Pancreas (tissue), 10 donors: Measurements from ENCODE around the gene MACROD1. TPM values are rescaled to one million over a fixed set of nuclear protein-coding genes. Genes with fewer than 3 reads are reported as not detected.
A peak's percentile ranks its signal among the peaks of the same experiment; 100 is the strongest.

Experiments
- ATAC-seq, 4 donors: fragments of 200-7000 bp; cut with Tn5 transposase; one replicate each; pipeline versions ENCODE4 v1.8.0 to v1.9.1; 2020; ENCODE audit warnings: mild to moderate bottlenecking in 4 of 4, moderate library complexity in 4 of 4
- DNase-seq, 6 donors: peaks; one replicate each; pipeline ENCODE4 v3.0.0-alpha.2; 2020
- FAIRE-seq: peaks from 2 replicates; lab custom pipeline; 2012; peaks lifted over from hg19 to GRCh38; lab: Jason Lieb, UNC
- H3K27ac ChIP-seq, 4 donors: fragments of 200-600 bp; sonication (generic); 1 replicate in 3 of 4; 2 replicates in 1 of 4; pipeline versions ENCODE4 v1.5.0 to v1.8.0; 2020
- H3K27me3 ChIP-seq, 4 donors: fragments of 200-600 bp; one replicate each; pipeline ENCODE4 v1.8.0; 2021
- H3K36me3 ChIP-seq, 3 donors: fragments of 200-600 bp; sonication (generic) in 1 of 3; one replicate each; pipeline versions ENCODE4 v1.5.0 to v1.8.0; 2020 to 2021
- H3K4me1 ChIP-seq, 3 donors: fragments of 200-600 bp; one replicate each; pipeline ENCODE4 v1.8.0; 2021
- H3K4me3 ChIP-seq, 4 donors: fragments of 200-600 bp; sonication (generic) in 2 of 4; one replicate each; pipeline versions ENCODE4 v1.5.0 to v1.8.0; 2020 to 2021
- H3K9me3 ChIP-seq, 4 donors: fragments of 200-600 bp; one replicate each; pipeline ENCODE4 v1.8.0; 2021
- WGBS, 2 donors: extraction: QIAGEN DNeasy Blood & Tissue Kit; methylation state at CpG; one replicate each; pipeline ENCODE4 v1.1.7; 2013; 5-methylcytosine and 5-hydroxymethylcytosine counted together
- intact Hi-C, 3 donors: fragments of 100-400 bp; cut with DNase I; formaldehyde crosslinking; loops; one replicate each; pipeline versions ENCODE4 v1.11.1 to v1.14.2; 2022
- polyA plus RNA-seq, 2 donors: library from polyadenylated mRNA; stranded (reverse); fragments of 200-250 nt; gene quantifications; one replicate each; pipeline ENCODE4 v1.2.3, GENCODE V29; 2013
- total RNA-seq, 6 donors: library from RNA; stranded (reverse); fragmentation: NEBNext Ultra II Directional in 4 of 6; extraction: Animal tissue kit (Norgen Biotek cat#: 25700) in 4 of 6; gene quantifications; one replicate each; pipeline versions ENCODE4 v1.2.1 to v1.2.4, GENCODE V29; 2021 to 2023
- TF ChIP-seq, protein P1 (sequence below), 4 donors: fragments of 200-600 bp; sonication (generic) in 3 of 4; IDR thresholded peaks; one replicate each; pipeline versions ENCODE4 v1.5.0 to v1.8.0; 2021; ENCODE audit warnings: antibody characterized with exemption in 4 of 4
- donor health status: healthy with polysubstance abuse.
- donor health status: DM: no; HTN: no; CAD: no; lungs with moderate emphysema.
- donor health status: DM: no; HTN: no; CAD: no.
- donor health status: control.
- donor health status: control.
- donor health status: Bipolar disorder and iron deficiency.
- donor health status: DM: yes; HTN: yes; CAD: no.
- donor health status: DM: no; HTN: no; CAD: no.
- donor health status: DM: no; HTN: no; CAD: no.
- donor health status: DM: yes; HTN: yes; CAD: no.

The MACROD1 gene
- total and polyA plus RNA-seq, 8 donors: 26.0 to 126 (median 34.8) TPM

GRCh38 chr11:64129403-64129802, 36.5 kb downstream of the MACROD1 start:
- WGBS, 2 donors: 75 to 82% methylated on average over 8 of the region's 8 CpGs
- H3K27ac ChIP-seq: peak overlapping the region in 2 of 4 donors; percentile 80 to 82
- H3K27me3 ChIP-seq: no peaks in the 10 kb centered on the region
- intact Hi-C loops: no loop called here
- FAIRE-seq (no peak), DNase-seq (no peak), ATAC-seq (no peak)
- H3K4me3 ChIP-seq: no peak overlapping the region
- TF ChIP-seq, protein P1, sequence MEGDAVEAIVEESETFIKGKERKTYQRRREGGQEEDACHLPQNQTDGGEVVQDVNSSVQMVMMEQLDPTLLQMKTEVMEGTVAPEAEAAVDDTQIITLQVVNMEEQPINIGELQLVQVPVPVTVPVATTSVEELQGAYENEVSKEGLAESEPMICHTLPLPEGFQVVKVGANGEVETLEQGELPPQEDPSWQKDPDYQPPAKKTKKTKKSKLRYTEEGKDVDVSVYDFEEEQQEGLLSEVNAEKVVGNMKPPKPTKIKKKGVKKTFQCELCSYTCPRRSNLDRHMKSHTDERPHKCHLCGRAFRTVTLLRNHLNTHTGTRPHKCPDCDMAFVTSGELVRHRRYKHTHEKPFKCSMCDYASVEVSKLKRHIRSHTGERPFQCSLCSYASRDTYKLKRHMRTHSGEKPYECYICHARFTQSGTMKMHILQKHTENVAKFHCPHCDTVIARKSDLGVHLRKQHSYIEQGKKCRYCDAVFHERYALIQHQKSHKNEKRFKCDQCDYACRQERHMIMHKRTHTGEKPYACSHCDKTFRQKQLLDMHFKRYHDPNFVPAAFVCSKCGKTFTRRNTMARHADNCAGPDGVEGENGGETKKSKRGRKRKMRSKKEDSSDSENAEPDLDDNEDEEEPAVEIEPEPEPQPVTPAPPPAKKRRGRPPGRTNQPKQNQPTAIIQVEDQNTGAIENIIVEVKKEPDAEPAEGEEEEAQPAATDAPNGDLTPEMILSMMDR (IDR thresholded peaks at IDR 0.05): no peak
- H3K36me3 ChIP-seq: no peaks in the 10 kb centered on the region
- H3K9me3 ChIP-seq: no peaks in the 10 kb centered on the region
- H3K4me1 ChIP-seq: peaks cover 40 to 58% (median 44%) of the 10 kb centered on the region in 3 donors

- DNase-seq (peak; percentile 80 to 91 (median 84)), FAIRE-seq (no peak), ATAC-seq (peak; percentile 69 to 82 (median 71))
- Histone ChIP-seq H3K27me3 (no peaks in the 10 kb centered on the region), H3K36me3 (no peaks in the 10 kb centered on the region), H3K4me1 (peaks cover 43 to 61% (median 47%) of the 10 kb centered on the region in 3 donors), H3K9me3 (no peaks in the 10 kb centered on the region), H3K4me3 (no peak overlapping the region), H3K27ac (peak overlapping the region; percentile 43 to 82 (median 66))
- WGBS, 2 donors: 39 to 41% methylated on average over 13 to 15 of the region's 15 CpGs
- intact Hi-C loops: no loop called here
- TF ChIP-seq, protein P1 (IDR thresholded peaks at IDR 0.05): no peak
Measured at GRCh38 chr11:64128255-64129006, 37.5 kb downstream of the MACROD1 start.

DNA sequence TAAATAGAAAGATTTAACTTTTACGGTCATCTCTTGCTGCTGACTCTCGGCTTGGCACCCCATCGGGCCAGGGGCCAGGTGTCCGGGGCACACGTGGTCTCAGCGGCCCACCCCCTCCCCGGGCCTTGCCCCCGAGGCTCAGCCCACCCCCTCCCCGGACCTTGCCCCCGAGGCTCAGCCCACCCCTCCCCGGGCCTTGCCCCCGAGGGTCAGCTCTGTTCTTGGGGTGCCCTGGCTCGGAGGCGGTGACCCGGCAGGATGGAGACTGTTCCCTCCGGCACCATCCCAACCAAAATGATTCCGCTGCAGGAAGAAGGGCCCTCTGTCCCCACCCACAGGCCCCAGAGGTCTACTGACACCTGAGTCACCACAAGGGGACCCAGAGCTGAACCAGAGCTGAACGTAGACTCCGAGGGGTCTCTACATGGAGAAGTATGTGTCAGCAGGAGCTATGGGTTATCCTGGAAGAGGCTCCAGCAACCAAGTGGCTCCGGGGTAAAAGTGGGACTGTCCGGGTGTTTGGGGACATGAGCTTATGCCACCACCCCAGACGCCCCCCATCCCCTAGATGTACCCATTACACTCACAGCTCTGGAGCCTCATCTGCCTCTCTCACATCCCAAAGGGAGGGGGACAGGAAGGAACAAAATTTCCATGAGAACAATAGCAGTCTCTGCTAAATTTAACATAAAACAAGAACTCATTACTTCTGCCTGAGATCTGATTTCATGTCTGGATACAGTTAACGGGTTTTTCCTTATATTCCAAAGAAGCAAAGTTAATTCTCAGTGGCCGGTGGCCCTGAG, 38.4 kb downstream of the MACROD1 start:
- FAIRE-seq (no peak), DNase-seq (peak in 1 of 6 donors; percentile 60), ATAC-seq (no peak)
- intact Hi-C loops: no loop called here
- WGBS, 2 donors: 63 to 70% methylated on average over 20 to 24 of the region's 24 CpGs
- Histone ChIP-seq H3K36me3 (no peaks in the 10 kb centered on the region), H3K27ac (peak overlapping the region; percentile 43 to 82 (median 73)), H3K4me1 (peaks cover 52 to 69% (median 53%) of the 10 kb centered on the region in 3 donors), H3K27me3 (no peaks in the 10 kb centered on the region), H3K4me3 (no peak overlapping the region), H3K9me3 (no peaks in the 10 kb centered on the region)
- TF ChIP-seq, protein P1 (IDR thresholded peaks at IDR 0.05): no peak

- ATAC-seq (peak; percentile 55 to 73 (median 58)), DNase-seq (peak; percentile 80 to 95 (median 88)), FAIRE-seq (no peak)
- intact Hi-C loops: no loop called here
- 37 to 40% methylated on average over 17 of the region's 17 CpGs for WGBS, 2 donors
- no peaks in the 10 kb centered on the region for H3K36me3 ChIP-seq
- H3K9me3 ChIP-seq: no peaks in the 10 kb centered on the region
- TF ChIP-seq, protein P1 (IDR thresholded peaks at IDR 0.05): no peak
- H3K4me3 ChIP-seq: no peak overlapping the region
- H3K27me3 ChIP-seq: no peaks in the 10 kb centered on the region
- peak overlapping the region; percentile 43 to 82 (median 73) for H3K27ac ChIP-seq
- peaks cover 50 to 64% (median 56%) of the 10 kb centered on the region in 3 donors for H3K4me1 ChIP-seq
Measured at GRCh38 chr11:64126796-64127195, 39.1 kb downstream of the MACROD1 start.
